Endothelial cell of umbilical vein (primary cell): Measurements from ENCODE around the gene RPLP2.

ENCODE experiments used
- CTCF ChIP-seq, 2 donors: IDR thresholded peaks; 1 replicate in 1 of 2; 2 replicates in 1 of 2; pipeline ENCODE4 v1.5.1; 2011; ENCODE audit warnings: low read length in 2 of 2, mild to moderate bottlenecking in 2 of 2, moderate library complexity in 2 of 2, control low read depth in 1 of 2, inconsistent platforms in 1 of 2, low read depth in 1 of 2; ENCODE audit not compliant: insufficient read depth in 1 of 2; ENCODE audit errors: extremely low read depth in 1 of 2
- EZH2 ChIP-seq: IDR thresholded peaks from 2 replicates; pipeline ENCODE4 v1.6.1; 2012; ENCODE audit warnings: borderline replicate concordance, low read depth, mild to moderate bottlenecking, moderate library complexity, low read length, inconsistent platforms; ENCODE audit not compliant: severe bottlenecking
- GATA2 ChIP-seq: IDR thresholded peaks from 2 replicates; pipeline ENCODE4 v1.7.0; 2011; ENCODE audit warnings: low read depth, mild to moderate bottlenecking, moderate library complexity, mixed read lengths, low read length; ENCODE audit not compliant: insufficient read length, insufficient read depth
- JUN ChIP-seq: IDR thresholded peaks from 2 replicates; pipeline ENCODE4 v1.6.1; 2011; ENCODE audit warnings: borderline replicate concordance, low read depth; ENCODE audit not compliant: insufficient read length, insufficient read depth
- MYC ChIP-seq: IDR thresholded peaks from one replicate; pipeline ENCODE4 v1.6.1; 2011; ENCODE audit warnings: mild to moderate bottlenecking, low read depth, low read length
- POLR2A ChIP-seq: IDR thresholded peaks from 2 replicates; pipeline ENCODE4 v1.6.1; 2012; ENCODE audit warnings: low read depth, mild to moderate bottlenecking, control low read depth, low read length
- POLR2AphosphoS5 ChIP-seq: IDR thresholded peaks from 2 replicates; pipeline ENCODE4 v1.6.1; 2012; ENCODE audit warnings: low read depth, mild to moderate bottlenecking, control low read depth, low read length, moderate library complexity; ENCODE audit not compliant: insufficient read depth

GRCh38 chr11:854601-855329 is 45.0 kb downstream of the RPLP2 start:
- TF ChIP-seq JUN = no peak
- TF ChIP-seq CTCF (IDR thresholded peaks at IDR 0.05; ENCODE audit: extremely low read depth in 1 of 2, insufficient read depth in 1 of 2, low read depth in 1 of 2, low read length in 2 of 2) = no peak
- no peak for TF ChIP-seq POLR2A
- TF ChIP-seq POLR2AphosphoS5 = no peak
- no peak for TF ChIP-seq EZH2
- TF ChIP-seq GATA2 = no peak
- TF ChIP-seq MYC = no peak
